ENCODE data around the gene KCP.

DNA sequence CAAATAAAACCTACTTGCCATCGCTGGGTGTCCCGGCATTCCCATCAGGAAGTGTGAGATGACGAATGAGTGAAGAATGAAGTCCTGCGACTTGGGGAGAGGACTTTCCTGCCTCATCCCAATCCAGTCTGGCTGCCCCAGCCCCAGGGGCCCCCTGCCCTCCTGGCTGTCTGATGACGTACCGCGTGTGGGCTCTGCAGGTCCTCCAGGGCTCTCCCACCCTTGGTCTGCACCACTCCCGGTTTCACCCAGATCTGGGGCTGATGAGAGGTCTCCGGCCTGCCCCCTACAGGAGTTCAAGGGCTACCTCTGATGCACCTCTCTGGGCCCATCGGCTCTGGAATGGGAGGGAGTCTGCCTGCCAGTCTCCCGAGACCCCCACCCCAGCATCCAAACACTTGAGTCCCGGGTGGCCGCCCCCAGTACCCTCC is 38.1 kb downstream of the KCP start:
- no peak for TF ChIP-seq POLR2A (IDR thresholded peaks at IDR 0.05; ENCODE audit: low read depth, low read length)
- no peak for TF ChIP-seq POLR2AphosphoS5 (IDR thresholded peaks at IDR 0.05; ENCODE audit: low read depth, low read length)

All from GM12892 (cell line).